GM03348 (cell line): ENCODE results near the gene TMEM123.
"Not testable (repeated sequence)": the region's sequence is repeated elsewhere in the genome, so short reads cannot be mapped to it uniquely, and the experiment has no call there.

ENCODE experiments used
- DNase-seq: peaks from one replicate; pipeline ENCODE4 v3.0.0; 2012; ENCODE audit warnings: low spot score

Gene TMEM123

GRCh38 chr11:102391549-102392237 is 60.9 kb downstream of the TMEM123 start:
- DNase-seq, result no peak

GRCh38 chr11:102390667-102391465 is 61.7 kb downstream of the TMEM123 start:
- DNase-seq, result peak; percentile 77

- no peak for DNase-seq
These were observed 63.3 kb downstream of the TMEM123 start for GRCh38 chr11:102389253-102389652.

- DNase-seq, result no peak
These were observed 65.4 kb downstream of the TMEM123 start for GRCh38 chr11:102387043-102387781.

- DNase-seq, result no peak
These were observed 66.3 kb downstream of the TMEM123 start for GRCh38 chr11:102386136-102386734.

GRCh38 chr11:102385085-102386007 is 67.2 kb downstream of the TMEM123 start:
- DNase-seq, result no peak

GRCh38 chr11:102384419-102385079 is 68.0 kb downstream of the TMEM123 start:
- DNase-seq, result no peak

- DNase-seq, result no peak
These were observed 68.7 kb downstream of the TMEM123 start for GRCh38 chr11:102383839-102384238.

GRCh38 chr11:102382384-102382783 is 70.2 kb downstream of the TMEM123 start:
- DNase-seq, result no peak

- DNase-seq, result no peak
These were observed 73.7 kb downstream of the TMEM123 start for GRCh38 chr11:102378818-102379217.

GRCh38 chr11:102377891-102378290 is 74.7 kb downstream of the TMEM123 start:
- DNase-seq, result no peak

GRCh38 chr11:102375720-102376399 is 76.7 kb downstream of the TMEM123 start:
- DNase-seq, result no peak

- DNase-seq, result not testable (repeated sequence)
These were observed 77.7 kb downstream of the TMEM123 start for GRCh38 chr11:102374633-102375424.

GRCh38 chr11:102368472-102368871 is 84.1 kb downstream of the TMEM123 start:
- no peak for DNase-seq

GRCh38 chr11:102367364-102367763 is 85.2 kb downstream of the TMEM123 start:
- peak; percentile 16 for DNase-seq

- DNase-seq, result no peak
These were observed 87.6 kb downstream of the TMEM123 start for GRCh38 chr11:102364991-102365390.

GRCh38 chr11:102361086-102362031 is 91.2 kb downstream of the TMEM123 start:
- DNase-seq, result peak; percentile 26

GRCh38 chr11:102360681-102361080 is 91.9 kb downstream of the TMEM123 start:
- DNase-seq, result no peak
